H1 (cell line): Measurements from ENCODE around the gene GTF2F2. TPM values are rescaled to one million over a fixed set of nuclear protein-coding genes. Genes with fewer than 3 reads are reported as not detected.

Experiments used
- BACH1 ChIP-seq: IDR thresholded peaks from 2 replicates; pipeline ENCODE4 v1.6.1; 2012; ENCODE audit warnings: low read length, improper control_type of control experiment
- BCL11A ChIP-seq, 2 experiments: IDR thresholded peaks; one replicate each; pipeline ENCODE4 v1.6.1; 2011; ENCODE audit warnings: low read depth in 2 of 2, low read length in 2 of 2, mild to moderate bottlenecking in 2 of 2
- FOSL1 ChIP-seq: IDR thresholded peaks from 2 replicates; pipeline ENCODE4 v1.6.1; 2011; ENCODE audit warnings: mild to moderate bottlenecking, low read depth, low read length, moderate library complexity; ENCODE audit not compliant: insufficient read depth
- KDM5A ChIP-seq: fragments of 200-600 bp; IDR thresholded peaks from 2 replicates; pipeline ENCODE4 v1.7.1; 2012; ENCODE audit warnings: mild to moderate bottlenecking, low read length, inconsistent platforms, mixed read lengths
- MAX ChIP-seq: IDR thresholded peaks from 2 replicates; pipeline ENCODE4 v1.6.1; 2012; ENCODE audit warnings: inconsistent platforms
- SIN3A ChIP-seq, 2 experiments: IDR thresholded peaks in 1 of 2; conservative IDR thresholded peaks in 1 of 2; 2 replicates each; pipeline ENCODE4 v1.6.1; 2011 to 2012; ENCODE audit warnings: low read length in 2 of 2, improper control_type of control experiment in 1 of 2, low read depth in 1 of 2, mild to moderate bottlenecking in 1 of 2
- TBP ChIP-seq: IDR thresholded peaks from 2 replicates; pipeline ENCODE4 v1.6.1; 2011; ENCODE audit warnings: low read depth, low read length, improper control_type of control experiment
- ZNF274 ChIP-seq: IDR thresholded peaks from 2 replicates; pipeline ENCODE4 v1.7.0; 2012; ENCODE audit warnings: low read length, borderline replicate concordance; ENCODE audit errors: extremely low read depth
- polyA plus RNA-seq, 7 experiments: library from polyadenylated mRNA; depleted of rRNA in 3 of 7; stranded (reverse) in 5 of 7; unstranded in 2 of 7; fragments of >200 nt in 5 of 7; fragments of 200-250 nt in 2 of 7; gene quantifications; 1 replicate in 5 of 7; 2 replicates in 1 of 7; 4 replicates in 1 of 7; pipeline versions ENCODE4 v1.2.1 to v1.2.3, GENCODE V29; 2011 to 2013; ENCODE audit warnings: missing spikeins in 2 of 7, mixed read lengths in 2 of 7
- total RNA-seq: library from RNA; stranded (reverse); fragmentation: NEBNext Ultra II Directional; extraction: Animal tissue kit (Norgen Biotek cat#: 25700); gene quantifications from 2 replicates; pipeline ENCODE4 v1.2.1, GENCODE V29; 2021

GTF2F2 gene
- total and polyA plus RNA-seq, 2 of the 8 experiments (the other 6 are each of a cell fraction or from before 2014, with no cell fraction given): 10.8 to 31.1 TPM

- no peak for TF ChIP-seq BCL11A (IDR thresholded peaks at IDR 0.05; ENCODE audit: low read depth in 2 of 2, low read length in 2 of 2)
- no peak for TF ChIP-seq TBP
- TF ChIP-seq FOSL1: no peak
- no peak for TF ChIP-seq ZNF274
- no peak for TF ChIP-seq BACH1
- TF ChIP-seq SIN3A (conservative IDR thresholded peaks at IDR 0.05 in 1 of 2, IDR thresholded peaks at IDR 0.05 in 1 of 2; ENCODE audit: low read depth in 1 of 2, low read length in 2 of 2): no peak
- TF ChIP-seq KDM5A: no peak
- no peak for TF ChIP-seq MAX
These were observed 22.4 kb downstream of the GTF2F2 start (continued) for GRCh38 chr13:45142440-45143345.
